Inferior parietal cortex (tissue), 1 donor: ENCODE measurements around the gene LRRC8D.
"Not testable (repeated sequence)": the region's sequence is repeated elsewhere in the genome, so short reads cannot be mapped to it uniquely, and the experiment has no call there.

Source experiments
- DNase-seq: peaks from one replicate; pipeline ENCODE4 v3.0.0-alpha.2; 2016; ENCODE audit errors: extremely low spot score

The LRRC8D gene

DNA sequence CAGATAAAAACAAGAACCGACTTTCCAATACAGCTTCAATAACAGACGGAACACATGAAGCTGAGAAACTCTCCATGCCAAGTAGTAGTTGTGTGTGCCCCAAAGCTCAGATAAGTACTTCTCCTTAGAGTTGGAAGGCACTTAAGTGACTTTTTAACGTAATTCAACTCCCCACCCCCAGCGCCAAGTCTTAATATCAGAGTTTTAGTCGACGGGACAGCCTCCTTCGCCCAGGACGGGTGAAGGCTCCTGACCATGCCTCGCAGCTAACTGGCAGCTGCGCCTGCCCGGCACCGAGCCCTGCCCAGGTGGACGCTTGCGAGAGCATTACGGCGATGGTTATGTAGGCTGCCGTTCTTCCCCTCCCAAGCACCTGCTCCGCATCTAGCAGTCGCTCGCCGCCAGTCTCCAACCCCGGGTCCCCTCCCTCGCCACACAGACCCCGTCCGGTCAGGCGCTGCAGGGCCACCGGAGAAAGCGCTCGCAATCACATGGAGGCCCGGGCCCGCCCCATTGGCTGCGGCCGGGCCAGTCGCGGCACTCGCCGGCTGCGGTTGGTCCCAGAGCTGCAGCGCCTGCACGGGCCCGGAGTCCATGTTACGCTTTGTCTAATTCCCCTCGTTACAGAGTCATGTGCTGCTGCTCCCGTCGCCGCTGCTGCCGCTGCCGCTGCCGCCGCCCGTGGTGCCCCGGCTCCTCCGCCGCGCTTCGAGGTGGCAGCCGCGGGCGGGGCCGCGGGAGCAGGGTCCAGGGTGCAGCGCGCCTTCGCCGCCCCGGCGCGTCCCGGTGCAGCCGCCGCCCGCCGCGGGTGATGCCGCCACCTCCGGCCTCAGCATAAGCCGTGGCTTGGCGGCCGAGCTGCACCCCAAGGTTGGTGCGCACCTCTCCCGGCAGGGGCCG is at the start of gene LRRC8D:
Gene LRRC8D (plus strand): TSS at position 611 of the 900 bp plus-strand sequence. CDS start 112,037 bp downstream, outside the sequence.
- peak; percentile 88 for DNase-seq

DNA sequence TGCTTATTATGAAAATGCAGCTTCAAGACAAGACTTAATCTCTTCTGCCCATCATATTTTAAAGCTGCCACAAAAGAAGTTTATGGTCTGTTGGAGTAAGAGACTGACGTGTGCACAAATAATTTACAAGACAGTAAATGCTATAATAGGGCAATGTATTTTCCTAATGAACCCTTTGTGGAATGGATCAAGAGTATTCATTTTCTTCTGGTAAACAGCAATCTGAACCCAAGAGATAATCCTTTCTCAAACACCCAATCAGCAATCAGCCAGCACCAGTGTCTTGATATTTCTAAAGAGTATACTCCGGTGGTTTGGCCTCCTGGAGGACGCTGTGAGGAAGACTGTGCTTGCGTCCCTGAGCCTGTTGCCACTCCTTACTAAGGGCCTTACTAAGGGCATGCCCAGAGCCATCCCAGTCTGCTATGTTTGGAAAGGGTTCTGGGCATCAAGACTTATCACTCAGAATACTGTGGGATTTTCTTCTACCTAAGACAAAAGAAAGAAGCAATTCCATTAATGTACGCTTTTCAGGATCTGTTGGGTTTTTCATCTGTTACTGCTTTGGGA is 48.8 kb upstream of the LRRC8D start:
- no peak for DNase-seq

DNA sequence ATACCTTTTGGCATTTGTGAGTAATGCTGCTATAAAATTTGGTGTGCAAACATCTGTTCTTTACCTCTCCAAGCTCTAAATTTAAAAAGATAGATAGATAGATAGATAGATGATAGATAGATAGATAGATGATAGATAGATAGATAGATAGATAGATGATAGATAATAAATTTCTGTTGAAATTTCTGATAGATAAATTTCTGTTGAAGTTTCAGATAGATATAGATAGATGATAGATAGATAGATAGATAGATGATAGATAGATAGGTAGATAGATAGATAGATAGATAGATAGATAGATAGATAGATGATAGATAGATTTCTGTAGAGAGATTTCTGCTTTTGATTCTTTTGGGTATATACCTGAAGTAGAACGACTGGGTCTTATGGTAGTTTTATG is 44.7 kb upstream of the LRRC8D start:
- DNase-seq: not testable (repeated sequence)

DNA sequence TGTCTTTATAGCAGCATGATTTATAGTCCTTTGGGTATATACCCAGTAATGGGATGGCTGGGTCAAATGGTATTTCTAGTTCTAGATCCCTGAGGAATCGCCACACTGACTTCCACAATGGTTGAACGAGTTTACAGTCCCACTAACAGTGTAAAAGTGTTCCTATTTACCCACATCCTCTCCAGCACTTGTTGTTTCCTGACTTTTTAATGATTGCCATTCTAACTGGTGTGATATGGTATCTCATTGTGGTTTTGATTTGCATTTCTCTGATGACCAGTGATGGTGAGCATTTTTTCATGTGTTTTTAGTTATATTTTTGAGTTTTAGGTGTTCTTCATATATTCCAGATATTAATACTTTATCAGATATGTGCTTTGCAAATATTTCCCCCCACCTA is 43.6 kb upstream of the LRRC8D start:
- not testable (repeated sequence) for DNase-seq

DNA sequence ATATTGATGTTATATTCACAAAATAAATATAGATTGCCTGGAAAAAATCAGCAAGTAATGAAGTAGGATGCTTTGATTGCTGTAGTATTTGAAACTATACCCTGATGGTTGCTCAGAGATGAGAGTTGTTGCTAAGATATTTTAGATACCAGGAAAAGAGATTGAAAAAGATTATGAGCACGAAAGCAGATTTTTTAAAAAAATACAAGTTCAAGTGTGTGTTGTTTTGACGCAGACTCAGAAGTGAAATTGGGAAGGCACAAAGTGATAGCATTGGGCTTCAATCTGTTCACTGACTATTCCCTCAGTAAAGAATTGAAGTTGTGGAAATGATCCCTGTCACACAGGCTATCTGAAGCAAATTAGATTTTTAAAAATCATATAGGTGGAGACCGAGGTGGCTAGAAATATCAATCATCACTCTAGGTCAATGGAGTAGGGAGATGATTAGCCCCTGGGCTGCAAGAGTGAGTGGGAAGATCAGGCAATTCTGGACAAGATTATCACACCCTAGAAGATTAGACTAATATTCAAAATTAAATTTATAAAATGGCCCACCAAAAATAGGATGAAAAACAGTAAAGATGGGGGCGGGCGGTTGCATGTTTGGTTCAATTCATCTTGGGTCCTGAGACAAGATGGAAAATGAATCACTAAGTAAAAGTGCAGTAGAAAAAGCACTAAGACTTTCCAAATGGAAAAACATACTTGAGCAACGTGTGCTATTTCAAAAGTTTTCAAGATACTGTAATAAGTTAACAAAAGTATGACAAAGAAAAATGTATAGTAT is 41.5 kb upstream of the LRRC8D start:
- DNase-seq: no peak

DNA sequence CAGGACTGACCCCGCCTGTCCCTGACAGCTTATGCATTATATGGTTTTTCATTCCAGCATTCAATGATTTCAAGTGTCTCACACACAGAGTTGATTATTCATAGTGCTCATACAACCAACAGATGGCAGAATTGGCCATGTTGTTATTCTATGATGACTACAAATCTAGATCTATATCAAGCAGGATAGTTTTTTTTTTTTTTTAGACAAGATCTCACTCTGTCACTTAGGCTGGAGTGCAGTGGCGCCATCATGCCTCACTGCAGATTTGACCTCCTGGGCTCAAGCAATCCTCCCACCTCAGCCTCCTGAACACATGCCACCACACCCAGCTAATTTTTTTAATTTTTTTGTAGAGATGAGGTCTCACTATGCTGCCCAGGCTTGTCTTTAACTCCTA is 40.1 kb upstream of the LRRC8D start:
- peak; percentile 63 for DNase-seq

DNA sequence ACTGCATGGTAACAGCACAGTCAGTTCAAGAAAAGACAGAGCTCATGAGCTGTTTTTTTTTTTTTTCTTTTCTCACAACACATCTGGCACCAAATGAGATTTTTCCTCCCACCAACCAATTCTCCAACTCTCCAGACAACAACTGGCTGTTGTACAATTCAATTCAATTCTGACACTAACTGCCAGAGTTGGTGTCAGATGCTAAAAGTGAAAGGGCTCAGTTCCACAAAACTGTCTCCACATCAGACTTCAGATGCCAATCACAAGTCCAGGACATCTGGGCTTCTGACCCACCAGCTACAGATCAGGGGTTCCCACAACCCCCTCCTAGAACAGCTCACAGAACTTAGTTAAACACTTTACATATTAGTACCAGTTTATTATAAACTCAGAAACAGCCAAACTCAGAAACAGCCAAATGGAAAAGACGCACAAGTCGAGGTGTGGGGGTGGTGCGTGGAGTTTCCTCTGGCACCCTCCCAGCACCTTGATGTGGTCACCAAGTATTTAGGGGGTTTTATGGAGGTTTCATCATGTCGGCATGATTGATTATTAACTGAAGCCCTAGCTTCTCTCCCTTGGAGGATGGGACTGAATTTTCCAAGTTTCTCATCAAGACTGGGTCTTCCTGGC is 39.2 kb upstream of the LRRC8D start:
- DNase-seq: no peak

DNA sequence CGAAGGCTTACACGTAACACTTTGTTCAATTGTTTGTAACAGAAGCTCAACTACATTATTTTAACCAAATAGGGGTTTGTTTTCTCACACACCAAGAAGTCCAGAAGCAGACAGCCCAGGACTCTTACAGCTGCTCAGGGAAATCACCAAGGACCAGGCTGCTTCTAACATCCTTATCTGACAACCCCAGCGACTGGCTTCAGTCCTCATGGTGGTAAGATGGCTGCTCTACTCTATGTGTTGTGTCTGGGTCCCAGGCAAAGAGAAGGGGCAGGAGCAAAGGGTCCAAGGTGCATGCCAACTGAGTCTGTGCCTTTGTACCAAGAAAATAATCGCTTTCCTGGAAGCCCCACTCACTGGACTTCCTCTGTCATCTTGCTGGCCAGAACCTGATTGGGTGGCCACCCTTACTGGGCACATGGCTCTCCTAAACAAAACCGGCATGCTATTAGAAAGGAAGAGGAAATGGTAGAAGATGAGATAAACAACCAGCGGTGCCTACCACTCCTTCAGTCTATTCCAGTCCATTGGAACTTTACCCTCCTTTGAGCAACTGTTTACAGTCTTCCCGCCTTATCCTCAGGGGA is 34.1 kb upstream of the LRRC8D start:
- no peak for DNase-seq

DNA sequence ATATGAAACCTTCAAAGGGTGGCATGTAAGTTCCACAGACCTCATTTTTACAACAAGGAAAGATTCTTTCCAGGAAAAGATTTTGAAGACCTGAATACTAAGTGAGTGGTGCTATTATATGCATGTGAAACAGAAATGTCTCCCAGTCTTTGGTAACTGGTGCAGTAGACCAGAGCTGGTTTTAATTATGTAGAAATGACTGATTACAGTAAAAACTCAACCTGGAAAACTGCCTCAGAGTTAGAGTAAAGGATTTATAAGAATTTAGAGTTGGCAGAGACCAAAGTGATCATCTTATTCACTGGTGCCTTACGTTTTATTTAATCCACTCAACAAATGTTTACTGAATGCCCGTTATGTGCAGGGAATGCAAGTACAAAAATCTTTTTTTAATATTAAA is 30.2 kb upstream of the LRRC8D start:
- DNase-seq: no peak

DNA sequence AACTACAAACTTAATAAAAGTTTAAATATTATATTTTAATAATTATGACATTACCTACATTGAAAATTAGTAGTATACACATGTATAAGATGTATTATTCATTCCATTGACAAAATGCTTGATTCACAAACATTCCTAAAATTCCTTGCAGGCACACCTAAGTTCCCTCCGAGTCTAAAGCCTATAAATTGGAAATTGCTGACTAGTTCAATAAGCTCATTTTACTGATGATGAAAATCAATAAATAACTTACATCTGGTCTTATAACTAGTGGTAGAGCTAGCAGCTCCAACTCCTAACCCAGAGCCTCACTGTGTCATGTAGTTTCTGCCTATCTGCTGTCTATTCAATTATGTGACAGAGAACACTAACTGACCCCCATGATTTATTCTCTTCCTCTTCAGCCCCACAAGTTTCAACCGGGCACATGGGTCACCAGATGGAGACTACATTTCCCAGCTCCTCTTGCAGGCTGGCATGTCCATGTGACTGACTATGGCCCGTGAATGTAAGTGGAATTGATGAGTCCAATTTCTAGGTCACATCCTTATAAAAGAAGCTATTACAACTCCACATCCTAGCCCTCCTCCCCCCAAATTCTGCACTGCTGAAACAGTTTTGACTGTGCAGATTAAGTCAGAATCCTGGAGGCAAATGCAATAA is 29.6 kb upstream of the LRRC8D start:
- DNase-seq: no peak

DNA sequence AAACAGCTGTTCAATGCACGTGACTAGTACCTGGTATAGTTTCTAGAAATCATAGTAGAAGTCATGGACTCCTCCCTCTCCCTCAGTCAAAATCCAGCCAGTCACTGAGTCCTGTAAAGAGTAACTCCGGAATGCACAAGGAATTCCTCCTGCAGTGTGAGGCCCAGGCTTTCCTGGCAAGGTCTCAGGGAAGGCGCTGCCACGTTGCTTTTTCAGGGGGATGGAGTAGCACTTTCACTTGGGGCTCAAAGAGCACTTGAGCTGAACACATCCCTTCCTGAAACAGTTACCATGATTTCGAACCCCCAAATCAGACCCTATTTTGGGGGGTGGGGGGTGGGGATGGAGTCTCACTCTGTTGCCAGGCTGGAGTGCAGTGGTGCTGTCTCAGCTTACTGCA is 26.4 kb upstream of the LRRC8D start:
- DNase-seq: no peak

DNA sequence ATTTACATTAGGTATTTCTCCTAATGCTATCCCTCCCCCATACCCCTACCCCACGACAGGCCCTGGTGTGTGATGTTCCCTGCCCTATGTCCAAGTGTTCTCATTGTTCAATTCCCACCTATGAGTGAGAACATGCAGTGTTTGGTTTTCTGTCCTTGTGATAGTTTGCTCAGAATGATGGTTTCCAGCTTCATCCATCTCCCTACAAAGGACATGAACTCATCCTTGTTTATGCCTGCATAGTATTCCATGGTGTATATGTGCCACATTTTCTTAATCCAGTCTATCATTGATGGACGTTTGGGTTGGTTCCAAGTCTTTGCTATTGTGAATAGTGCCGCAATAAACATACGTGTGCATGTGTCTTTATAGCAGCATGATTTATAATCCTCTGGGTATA is 25.3 kb upstream of the LRRC8D start:
- DNase-seq: not testable (repeated sequence)

DNA sequence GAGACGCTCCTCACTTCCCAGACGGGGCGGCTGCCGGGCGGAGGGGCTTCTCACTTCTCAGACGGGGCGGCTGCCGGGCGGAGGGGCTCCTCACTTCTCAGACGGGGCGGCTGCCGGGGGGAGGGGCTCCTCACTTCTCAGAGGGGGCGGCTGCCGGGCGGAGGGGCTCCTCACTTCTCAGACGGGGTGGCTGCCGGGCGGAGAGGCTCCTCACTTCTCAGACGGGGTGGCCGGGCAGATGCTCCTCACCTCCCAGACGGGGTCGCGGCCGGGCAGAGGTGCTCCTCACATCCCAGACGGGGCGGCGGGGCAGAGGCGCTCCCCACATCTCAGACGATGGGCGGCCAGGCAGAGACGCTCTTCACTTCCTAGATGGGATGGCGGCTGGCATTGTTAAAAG is 23.0 kb upstream of the LRRC8D start:
- not testable (repeated sequence) for DNase-seq

DNA sequence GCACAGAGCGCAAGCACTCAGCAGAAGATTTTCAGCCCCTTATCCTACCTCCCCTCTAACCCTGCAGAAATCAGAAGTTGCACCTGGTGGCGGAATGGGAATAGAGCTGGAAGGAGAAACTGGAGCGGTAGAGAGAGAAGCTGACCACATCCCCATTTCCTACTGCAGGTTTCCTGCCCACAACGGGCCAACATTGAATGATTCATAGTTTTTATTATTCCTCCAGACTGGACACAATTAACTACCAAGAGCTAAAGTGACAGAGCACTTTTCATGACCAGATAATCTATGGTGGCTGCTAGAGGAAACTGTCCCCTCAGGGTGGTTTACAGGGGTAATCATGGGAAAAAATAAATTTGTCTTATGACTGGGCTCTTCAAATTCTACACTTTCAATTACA is 21.3 kb upstream of the LRRC8D start:
- DNase-seq: no peak

DNA sequence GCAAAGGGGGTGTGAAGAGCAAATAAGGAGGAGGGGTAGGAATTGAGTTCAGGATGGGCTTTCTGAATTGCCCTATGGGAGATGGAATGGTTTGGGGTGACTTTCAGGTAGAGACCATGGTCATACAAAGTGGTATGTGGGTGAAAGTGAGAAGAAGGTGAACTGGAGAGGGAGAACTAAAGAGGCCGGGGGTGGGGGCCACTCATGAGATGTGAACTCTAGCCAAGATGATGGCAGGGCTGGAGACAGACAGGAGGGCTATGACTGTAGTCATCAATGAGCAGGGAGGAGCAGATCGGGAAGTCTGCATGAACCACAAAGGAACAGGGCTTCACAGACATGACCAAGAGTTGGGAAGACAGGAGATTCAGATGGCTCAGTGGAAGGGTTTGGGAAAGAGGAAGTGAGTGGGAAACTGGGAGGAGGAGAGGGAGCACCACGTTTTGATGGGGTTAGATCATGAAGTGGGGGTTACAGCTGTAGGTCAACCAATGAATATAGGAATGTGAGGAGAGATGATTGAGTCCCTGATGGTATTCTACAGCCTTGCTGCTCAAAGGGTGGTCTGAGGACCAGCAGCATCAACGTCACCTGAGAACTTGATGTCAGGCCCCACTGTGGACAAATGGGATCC is 20.7 kb upstream of the LRRC8D start:
- DNase-seq: no peak

DNA sequence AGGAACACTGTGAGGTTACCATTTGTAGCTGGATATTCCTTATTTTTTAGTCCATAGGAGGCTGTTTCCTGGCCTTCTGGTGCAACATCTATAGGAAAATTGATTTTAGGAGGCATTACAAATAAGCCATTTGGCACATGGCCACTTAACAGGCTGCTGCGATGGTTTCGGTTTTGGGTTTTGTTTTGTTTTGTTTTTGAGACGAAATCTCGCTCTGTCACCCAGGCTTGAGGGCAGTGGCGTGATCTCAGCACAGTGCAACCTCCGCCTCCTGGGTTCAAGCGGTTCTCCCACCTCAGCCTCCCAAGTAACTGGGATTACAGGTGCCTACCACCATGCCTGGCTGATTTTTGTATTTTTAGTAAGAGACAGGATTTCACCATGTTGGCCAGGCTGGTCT is 20.1 kb upstream of the LRRC8D start:
- no peak for DNase-seq

DNA sequence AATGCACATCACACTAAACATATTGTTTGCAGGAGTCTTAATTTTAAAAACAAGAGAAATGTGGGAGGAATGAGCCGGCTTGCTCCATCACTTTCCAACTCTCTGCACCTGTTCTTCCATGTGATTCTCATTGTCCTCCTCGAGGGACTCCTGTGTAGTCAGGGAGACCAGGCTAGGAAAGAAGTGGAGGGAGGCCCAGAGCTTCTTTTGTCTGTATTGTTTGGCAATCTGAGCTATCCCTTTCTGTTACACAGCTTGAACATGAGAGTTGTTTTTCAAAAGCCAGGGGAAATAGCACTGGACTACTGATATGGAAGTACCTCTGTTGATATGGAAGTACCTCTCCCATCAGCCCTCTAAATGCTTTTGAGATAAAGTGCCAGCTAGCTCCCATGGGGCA is 18.8 kb upstream of the LRRC8D start:
- DNase-seq: no peak

DNA sequence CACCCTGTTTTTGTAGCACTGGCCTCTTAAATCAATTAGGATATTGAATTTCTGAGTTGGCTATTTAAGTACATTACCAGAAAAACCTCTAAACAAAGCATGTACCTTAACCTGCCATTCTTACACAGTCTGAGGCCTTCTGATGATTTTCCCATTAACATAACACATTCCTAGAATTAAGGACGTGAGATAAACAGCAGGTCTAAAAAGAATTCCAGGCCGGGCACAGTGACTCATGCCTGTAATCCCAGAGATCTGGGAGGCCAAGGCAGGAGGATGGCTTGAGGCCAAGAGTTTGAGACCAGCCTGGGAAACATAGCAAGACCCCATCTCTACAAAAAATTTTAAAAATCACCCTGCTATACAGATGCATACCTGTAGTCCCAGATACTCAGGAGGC is 18.0 kb upstream of the LRRC8D start:
- no peak for DNase-seq

DNA sequence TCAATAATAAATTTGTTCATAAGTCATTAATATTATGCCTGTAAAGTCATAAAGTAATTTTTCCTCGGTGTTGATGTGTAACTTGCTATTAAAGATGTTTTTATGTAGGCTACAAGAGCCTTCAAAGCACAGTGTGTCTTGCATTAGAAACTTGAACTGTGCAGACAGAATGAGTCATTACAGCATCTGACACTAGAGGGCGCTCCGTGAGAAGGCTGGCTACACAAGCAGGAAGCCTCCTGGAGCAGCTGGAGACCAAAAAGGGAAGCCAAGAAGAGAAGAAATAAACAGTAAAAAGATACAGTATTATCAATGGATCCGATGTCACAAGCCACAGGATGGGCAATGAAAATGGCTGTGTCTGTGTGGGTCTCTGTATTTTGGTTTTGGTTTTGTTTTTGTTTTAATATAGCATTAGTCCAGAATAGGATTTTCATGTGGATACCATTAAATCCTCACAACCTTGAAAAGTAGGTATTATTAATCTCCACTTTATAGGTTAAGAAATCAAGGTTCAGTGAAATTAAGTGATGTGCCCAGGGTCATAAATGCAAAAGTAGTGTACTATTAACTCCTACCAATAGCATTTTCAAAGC is 16.1 kb upstream of the LRRC8D start:
- peak; percentile 95 for DNase-seq

DNA sequence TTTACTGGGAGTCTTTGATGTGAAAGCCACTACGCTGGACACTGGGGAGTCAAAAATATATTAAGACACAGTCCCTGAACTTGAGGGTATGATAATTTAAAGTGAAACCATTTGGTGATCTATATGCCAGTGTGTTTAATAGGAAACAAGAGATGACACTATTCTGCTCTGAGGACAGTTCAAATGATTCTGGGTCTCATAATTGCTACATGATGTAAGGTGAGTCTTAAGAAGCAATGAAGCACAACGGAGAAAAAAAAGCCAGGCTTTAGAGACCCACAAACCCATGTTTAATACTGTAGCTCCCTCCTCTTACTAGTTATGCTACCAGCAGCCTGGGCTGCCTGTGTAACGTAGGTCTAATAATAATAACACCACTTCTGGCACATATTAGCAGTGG is 14.2 kb upstream of the LRRC8D start:
- no peak for DNase-seq
